Smooth muscle cell (in vitro differentiated cells): ENCODE measurements around the gene DNLZ. TPM values are rescaled to one million over a fixed set of nuclear protein-coding genes. Genes with fewer than 3 reads are reported as not detected.

Source experiments
- DNase-seq: peaks from one replicate; lab custom pipeline; 2025; ENCODE audit not compliant: unreplicated experiment; lab: John Stamatoyannopoulos, UW
- H2AFZ ChIP-seq: fragments of 200-600 bp; sonication (generic); 2 replicates; pipeline ENCODE4 v1.6.0; 2016; ENCODE audit warnings: antibody characterized with exemption, low read depth, mild to moderate bottlenecking
- H3F3A ChIP-seq: fragments of 200-600 bp; sonication (generic); 2 replicates; pipeline ENCODE4 v1.6.0; 2017; ENCODE audit warnings: antibody characterized with exemption, low read depth
- H3K27ac ChIP-seq: fragments of 200-600 bp; sonication (generic); 2 replicates; pipeline ENCODE4 v1.5.1; 2016; ENCODE audit warnings: low read depth, mild to moderate bottlenecking
- H3K27me3 ChIP-seq: fragments of 200-600 bp; sonication (generic); 2 replicates; pipeline ENCODE4 v1.6.1; 2016; ENCODE audit warnings: low read depth, mild to moderate bottlenecking
- H3K36me3 ChIP-seq: fragments of 200-600 bp; sonication (generic); 2 replicates; pipeline ENCODE4 v1.5.1; 2016; ENCODE audit warnings: low read depth
- H3K4me1 ChIP-seq: fragments of 200-600 bp; sonication (generic); 2 replicates; pipeline ENCODE4 v1.5.1; 2016; ENCODE audit warnings: low read depth
- H3K4me2 ChIP-seq: fragments of 200-600 bp; sonication (generic); 2 replicates; pipeline ENCODE4 v1.6.0; 2016; ENCODE audit warnings: mild to moderate bottlenecking
- H3K4me3 ChIP-seq: fragments of 200-600 bp; sonication (generic); 2 replicates; pipeline ENCODE4 v1.5.1; 2016; ENCODE audit warnings: mild to moderate bottlenecking
- H3K79me2 ChIP-seq: fragments of 200-600 bp; sonication (generic); 2 replicates; pipeline ENCODE4 v1.6.0; 2016; ENCODE audit warnings: low read depth, mild to moderate bottlenecking
- H3K9ac ChIP-seq: fragments of 200-600 bp; sonication (generic); 2 replicates; pipeline ENCODE4 v1.6.0; 2016; ENCODE audit warnings: low read depth
- H3K9me3 ChIP-seq: fragments of 200-600 bp; sonication (generic); replicated peaks from 2 replicates; pipeline ENCODE4 v1.5.1; 2016; ENCODE audit warnings: low read depth
- H4K20me1 ChIP-seq: fragments of 200-600 bp; sonication (generic); 2 replicates; pipeline ENCODE4 v1.6.0; 2016; ENCODE audit warnings: low read depth
- CTCF ChIP-seq: fragments of 200-600 bp; sonication (generic); IDR thresholded peaks from 2 replicates; pipeline ENCODE4 v1.5.1; 2017; ENCODE audit warnings: borderline replicate concordance, mild to moderate bottlenecking, antibody characterized with exemption; ENCODE audit not compliant: insufficient read depth, poor library complexity, severe bottlenecking
- WGBS: methylation state at CpG from one replicate; pipeline ENCODE4 v1.1.7; 2016; ENCODE audit warnings: low lambda C conversion rate; 5-methylcytosine and 5-hydroxymethylcytosine counted together
- polyA plus RNA-seq: library from polyadenylated mRNA; unstranded; fragments of >200 nt; fragmentation: Nextera tagmentation; extraction: Ambion mirVana; gene quantifications from 2 replicates; pipeline ENCODE4 v1.2.1, GENCODE V29; 2016
- total RNA-seq: library from RNA; depleted of rRNA; stranded (reverse); fragments of >200 nt; gene quantifications from 2 replicates; pipeline ENCODE4 v1.2.3, GENCODE V29; 2014

The DNLZ gene
- total and polyA plus RNA-seq, 2 experiments from 2014 or later, result 19.0 to 31.5 TPM

DNA sequence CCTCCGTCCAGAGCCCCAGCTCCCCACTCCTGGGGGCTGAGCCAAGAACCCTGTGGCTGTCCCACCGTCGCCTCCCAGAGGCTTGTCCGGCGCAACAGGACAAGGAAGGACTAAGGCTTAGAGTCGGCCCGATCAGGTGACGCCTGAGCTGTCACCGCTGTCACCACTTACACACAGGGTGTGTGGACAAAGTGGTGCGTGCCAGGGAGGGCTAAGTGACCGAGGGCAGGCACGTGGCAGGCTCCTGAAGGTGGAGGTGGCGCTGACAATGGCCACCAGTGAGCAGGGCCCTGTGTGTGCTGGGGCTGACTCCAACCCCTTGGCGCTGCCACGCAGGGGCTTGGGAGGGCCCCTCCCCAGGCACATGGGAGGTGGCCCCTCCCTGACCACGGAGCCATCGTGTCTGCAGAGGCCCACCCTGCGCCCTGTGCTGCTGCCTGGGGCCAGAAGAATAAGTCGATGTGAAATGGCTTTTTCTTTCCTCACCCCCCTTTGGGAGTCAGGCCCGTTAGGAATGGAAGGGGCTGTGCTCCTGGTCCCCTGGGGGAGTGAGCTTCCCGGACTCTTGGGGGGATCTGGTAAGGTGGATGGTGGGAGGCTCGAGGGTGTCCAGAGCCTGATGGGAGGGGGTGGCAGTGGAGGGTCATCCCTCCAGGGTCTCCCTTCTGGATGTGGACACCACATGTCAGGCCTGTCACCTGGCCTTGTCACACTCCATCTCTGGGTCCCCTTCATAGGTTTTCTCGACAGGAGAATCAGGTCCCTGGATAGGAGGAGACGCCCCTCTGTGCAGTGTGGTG lies 38.8 kb downstream of the DNLZ start:
- H3K79me2 ChIP-seq, result peaks cover 20% of the 10 kb centered on the region
- WGBS, result 83% methylated on average over 24 of the region's 24 CpGs

GRCh38 chr9:136323371-136323789 lies 40.2 kb downstream of the DNLZ start:
- 92% methylated on average over 17 of the region's 17 CpGs for WGBS
- peaks cover 5% of the 10 kb centered on the region for H4K20me1 ChIP-seq
- peaks cover 18% of the 10 kb centered on the region for H3K4me1 ChIP-seq
- TF ChIP-seq CTCF, result no peak
- H3K27me3 ChIP-seq, result no peaks in the 10 kb centered on the region
- no peak overlapping the region for H3K4me2 ChIP-seq
- H3K36me3 ChIP-seq, result no peaks in the 10 kb centered on the region
- H3K79me2 ChIP-seq, result peaks cover 8% of the 10 kb centered on the region
- H3K4me3 ChIP-seq, result no peak overlapping the region
- DNase-seq, result no peak
- H3K9me3 ChIP-seq, result no peaks in the 10 kb centered on the region
- no peak overlapping the region for H3K27ac ChIP-seq
- H2AFZ ChIP-seq, result no peak overlapping the region
- H3K9ac ChIP-seq, result no peak overlapping the region
- H3F3A ChIP-seq, result peaks cover 6% of the 10 kb centered on the region

More for the DNA sequence above, 38.8 kb downstream of the DNLZ start:
- H3K27me3 ChIP-seq, result no peaks in the 10 kb centered on the region
- H3K9ac ChIP-seq, result no peak overlapping the region
- DNase-seq, result no peak
- H3K27ac ChIP-seq, result no peak overlapping the region
- H3K9me3 ChIP-seq, result no peaks in the 10 kb centered on the region
- H3K36me3 ChIP-seq, result no peaks in the 10 kb centered on the region
- no peak overlapping the region for H3K4me3 ChIP-seq
- peaks cover 6% of the 10 kb centered on the region for H3F3A ChIP-seq
- TF ChIP-seq CTCF, result no peak
- no peak overlapping the region for H2AFZ ChIP-seq
- no peak overlapping the region for H3K4me2 ChIP-seq
- H4K20me1 ChIP-seq, result peaks cover 18% of the 10 kb centered on the region
- H3K4me1 ChIP-seq, result peaks cover 27% of the 10 kb centered on the region

DNA sequence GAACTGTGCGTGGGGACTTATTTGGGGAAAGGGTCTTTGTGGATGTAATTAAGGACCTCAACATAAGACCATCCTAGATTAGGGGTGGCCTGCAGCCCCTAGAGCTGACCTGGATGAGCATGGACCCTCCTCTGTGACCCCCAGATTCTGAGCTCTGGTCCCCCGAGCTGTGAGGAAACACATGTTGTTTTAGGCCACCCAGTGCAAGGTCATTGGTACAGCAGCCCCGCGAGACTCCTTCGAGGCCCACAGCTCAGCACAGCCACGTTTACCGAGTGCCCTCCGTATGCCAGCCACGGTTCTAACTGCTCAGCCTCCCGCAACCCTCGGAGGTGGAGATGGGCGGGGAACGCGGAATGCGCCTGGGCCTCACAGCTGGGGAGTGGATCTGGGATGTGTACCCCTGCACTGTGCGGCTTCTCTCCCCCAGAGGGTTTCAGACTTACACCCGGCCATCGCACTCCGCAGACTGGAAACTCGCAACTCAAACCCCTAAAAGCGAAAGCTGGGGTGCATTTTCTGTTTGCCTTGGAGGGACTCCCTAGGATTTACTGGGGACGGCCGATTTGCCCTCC lies 40.7 kb downstream of the DNLZ start:
- Histone ChIP-seq H4K20me1 (no peaks in the 10 kb centered on the region), H3K9me3 (no peaks in the 10 kb centered on the region), H3K4me1 (peaks cover 14% of the 10 kb centered on the region), H3F3A (peaks cover 6% of the 10 kb centered on the region), H3K36me3 (no peaks in the 10 kb centered on the region), H3K4me2 (no peak overlapping the region), H3K27ac (no peak overlapping the region), H2AFZ (no peak overlapping the region), H3K9ac (no peak overlapping the region), H3K4me3 (no peak overlapping the region), H3K79me2 (peaks cover 2% of the 10 kb centered on the region), H3K27me3 (no peaks in the 10 kb centered on the region)
- no peak for TF ChIP-seq CTCF
- DNase-seq, result no peak
- WGBS, result 91% methylated on average over 23 of the region's 23 CpGs
